PC-9 (cell line): ENCODE results near the gene ZNF317. TPM values are rescaled to one million over a fixed set of nuclear protein-coding genes. Genes with fewer than 3 reads are reported as not detected.

ENCODE experiments used
- BruUV-seq: library from RNA; stranded (reverse); fragments of 400-500 nt; replicated peaks from 2 replicates; lab custom pipeline; 2021; lab: Mats Ljungman, UMichigan
- CTCF ChIA-PET: fragments of 300-600 bp; sonication (Branson Sonifier 250); formaldehyde crosslinking; loops from one replicate; lab custom pipeline; 2022; ENCODE audit warnings: antibody characterized with exemption; lab: Charles Lee
- POLR2A ChIA-PET: fragments of 300-600 bp; sonication (Branson Sonifier 250); formaldehyde crosslinking; loops from one replicate; lab custom pipeline; 2022; ENCODE audit warnings: antibody characterized with exemption; ENCODE audit not compliant: unreplicated experiment; lab: Charles Lee
- DNase-seq, 2 experiments: peaks; one replicate each; pipeline versions ENCODE4 v3.0.0 to v3.0.0-alpha.2; 2015 to 2022; ENCODE audit warnings: mixed read lengths in 1 of 2
- H2AFZ ChIP-seq: fragments of 200-600 bp; sonication (generic); 2 replicates; pipeline ENCODE4 v1.8.1; 2017; ENCODE audit warnings: antibody characterized with exemption
- H3F3A ChIP-seq: fragments of 200-600 bp; sonication (generic); 2 replicates; pipeline ENCODE4 v1.8.1; 2017; ENCODE audit warnings: antibody characterized with exemption, mild to moderate bottlenecking, low read depth; ENCODE audit not compliant: insufficient read depth
- H3K27ac ChIP-seq: fragments of 200-600 bp; sonication (generic); 2 replicates; pipeline ENCODE4 v1.6.1; 2016; ENCODE audit warnings: mixed run types
- H3K27me3 ChIP-seq: fragments of 200-600 bp; sonication (generic); 2 replicates; pipeline ENCODE4 v1.6.1; 2016; ENCODE audit warnings: low read depth, mixed run types; ENCODE audit not compliant: insufficient read depth
- H3K36me3 ChIP-seq: fragments of 200-600 bp; sonication (generic); 2 replicates; pipeline ENCODE4 v1.6.1; 2016; ENCODE audit warnings: low read depth, mixed run types
- H3K4me1 ChIP-seq: fragments of 200-600 bp; sonication (generic); replicated peaks from 2 replicates; pipeline ENCODE4 v1.6.1; 2016; ENCODE audit warnings: mixed run types; ENCODE audit not compliant: insufficient read depth
- H3K4me2 ChIP-seq: fragments of 200-600 bp; sonication (generic); 2 replicates; pipeline ENCODE4 v1.6.1; 2017; ENCODE audit warnings: mixed run types
- H3K4me3 ChIP-seq: fragments of 200-600 bp; sonication (generic); 2 replicates; pipeline ENCODE4 v1.6.1; 2016; ENCODE audit warnings: mixed run types
- H3K79me2 ChIP-seq: fragments of 200-600 bp; sonication (generic); 2 replicates; pipeline ENCODE4 v1.6.1; 2017; ENCODE audit warnings: low read depth, mixed run types
- H3K9me2 ChIP-seq: fragments of 200-600 bp; sonication (generic); 2 replicates; pipeline ENCODE4 v1.8.1; 2017; ENCODE audit warnings: mild to moderate bottlenecking; ENCODE audit not compliant: insufficient read depth
- H3K9me3 ChIP-seq: fragments of 200-600 bp; sonication (generic); 2 replicates; pipeline ENCODE4 v1.8.1; 2016; ENCODE audit warnings: low read depth; ENCODE audit not compliant: insufficient read depth
- H4K20me1 ChIP-seq: fragments of 200-600 bp; sonication (generic); 2 replicates; pipeline ENCODE4 v1.8.1; 2017; ENCODE audit not compliant: insufficient read depth
- CTCF ChIP-seq: fragments of 200-600 bp; sonication (generic); conservative IDR thresholded peaks from 2 replicates; pipeline ENCODE4 v1.6.1; 2017; ENCODE audit warnings: mixed run types, antibody characterized with exemption, mild to moderate bottlenecking, moderate library complexity
- EZH2 ChIP-seq: fragments of 200-600 bp; sonication (generic); IDR thresholded peaks from 2 replicates; pipeline ENCODE4 v1.8.0; 2017; ENCODE audit warnings: antibody characterized with exemption, low read depth
- intact Hi-C: fragments of 100-400 bp; cut with micrococcal nuclease; formaldehyde crosslinking; loops from one replicate; pipeline ENCODE4 v1.10.0; 2022; ENCODE audit not compliant: unreplicated experiment
- total RNA-seq: library from RNA; stranded (reverse); gene quantifications from 2 replicates; pipeline ENCODE4 v1.2.3, GENCODE V29; 2021

The ZNF317 gene
- total RNA-seq, 1 experiment from 2014 or later, result 28.2 TPM

DNA sequence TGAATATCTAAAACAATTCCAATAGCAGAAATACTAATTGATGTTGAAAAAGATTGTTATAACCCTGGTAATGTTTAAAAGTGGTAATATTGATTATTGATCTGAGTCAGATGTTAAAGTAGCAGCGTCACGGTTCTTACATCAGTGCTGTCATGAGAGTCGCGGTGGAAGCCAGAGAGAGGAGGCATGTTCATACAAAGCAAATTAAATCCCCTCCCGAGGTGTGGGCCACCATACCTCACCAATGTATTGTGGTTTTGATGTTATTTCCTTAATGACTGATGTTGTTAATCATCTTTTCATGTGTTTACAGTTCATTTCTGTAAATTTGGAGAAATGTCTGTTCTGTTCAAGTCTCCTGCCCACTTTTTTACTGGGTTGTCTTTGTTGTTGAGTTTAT lies 11.2 kb downstream of the ZNF317 start:
- peaks cover 2% of the 10 kb centered on the region for H4K20me1 ChIP-seq
- peaks cover 99% of the 10 kb centered on the region for H3K79me2 ChIP-seq
- ChIA-PET CTCF (no interaction called here), POLR2A (no interaction called here)
- H2AFZ ChIP-seq, result no peak overlapping the region
- H3K9me3 ChIP-seq, result peaks cover 68% of the 10 kb centered on the region
- peaks cover 94% of the 10 kb centered on the region for H3K36me3 ChIP-seq
- H3K27ac ChIP-seq, result no peak overlapping the region
- intact Hi-C loops, result no loop called here
- no TSS peak for BruUV-seq
- DNase-seq, result no peak
- H3K4me3 ChIP-seq, result no peak overlapping the region
- H3F3A ChIP-seq, result no peaks in the 10 kb centered on the region
- H3K9me2 ChIP-seq, result no peaks in the 10 kb centered on the region
- TF ChIP-seq CTCF (no peak), EZH2 (no peak)
- no peaks in the 10 kb centered on the region for H3K27me3 ChIP-seq
- H3K4me1 ChIP-seq, result no peaks in the 10 kb centered on the region; the same call in none of the 2 replicates
- no peak overlapping the region for H3K4me2 ChIP-seq

DNA sequence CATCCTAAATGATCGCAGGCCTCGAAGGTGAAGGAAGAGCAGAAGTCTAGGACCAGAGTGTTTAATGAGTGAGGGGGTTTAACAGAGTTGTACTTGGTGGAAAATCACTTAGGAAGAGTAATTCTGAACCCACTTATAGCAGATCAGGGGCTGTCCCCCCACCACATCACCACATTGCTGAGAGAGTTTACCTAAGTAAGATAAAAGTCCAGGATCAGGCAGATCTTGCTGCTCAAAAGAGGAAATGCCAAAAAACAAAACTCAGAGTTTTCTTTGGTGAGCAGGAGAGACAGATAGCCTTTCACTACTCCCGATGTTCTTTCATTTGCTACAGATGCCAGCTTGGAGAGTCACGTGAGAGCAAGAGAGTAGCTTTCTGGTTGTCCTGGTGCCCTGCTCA lies 15.4 kb downstream of the ZNF317 start:
- intact Hi-C loops, result no loop called here
- no peak overlapping the region for H3K27ac ChIP-seq
- CTCF ChIA-PET, result no interaction called here
- H2AFZ ChIP-seq, result no peak overlapping the region
- TF ChIP-seq CTCF (no peak), EZH2 (no peak)
- no peaks in the 10 kb centered on the region for H3K4me1 ChIP-seq
- BruUV-seq, result no TSS peak
- DNase-seq, result no peak
- H3K4me2 ChIP-seq, result no peak overlapping the region
- H3K4me3 ChIP-seq, result no peak overlapping the region
- H3K9me3 ChIP-seq, result peaks cover 80% of the 10 kb centered on the region
- peaks cover 96% of the 10 kb centered on the region for H3K36me3 ChIP-seq
- peaks cover 2% of the 10 kb centered on the region for H4K20me1 ChIP-seq
- H3F3A ChIP-seq, result peaks cover 9% of the 10 kb centered on the region; the same call in 1 of the 2 replicates
- no peaks in the 10 kb centered on the region for H3K9me2 ChIP-seq
- POLR2A ChIA-PET, result no interaction called here
- H3K79me2 ChIP-seq, result peaks cover 56% of the 10 kb centered on the region
- no peaks in the 10 kb centered on the region for H3K27me3 ChIP-seq

DNA sequence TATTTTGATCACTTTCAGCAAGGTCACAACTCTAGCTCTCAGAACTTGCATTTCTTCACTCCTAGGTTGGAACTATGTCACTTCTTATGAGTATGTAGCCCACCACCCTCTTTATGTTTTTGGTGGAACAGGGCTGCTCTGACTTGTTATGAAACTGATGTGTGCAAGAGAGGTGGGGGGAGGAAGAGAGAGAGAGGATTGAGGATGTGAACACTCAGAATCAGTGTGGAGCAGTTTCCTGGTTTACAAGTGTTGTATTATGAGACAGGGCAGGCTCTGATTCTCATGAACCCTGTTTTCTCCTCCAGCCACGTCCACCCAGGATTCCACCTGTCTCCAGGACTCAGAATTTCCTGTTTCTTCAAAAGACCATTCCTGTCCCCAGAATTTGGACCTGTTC lies 16.1 kb downstream of the ZNF317 start:
- H4K20me1 ChIP-seq, result no peaks in the 10 kb centered on the region; the same call in 1 of the 2 replicates
- intact Hi-C loops, result no loop called here

More for the DNA sequence above, 16.1 kb downstream of the ZNF317 start:
- Histone ChIP-seq H3K9me2 (no peaks in the 10 kb centered on the region), H3F3A (peaks cover 16% of the 10 kb centered on the region; the same call in 1 of the 2 replicates), H3K4me2 (no peak overlapping the region), H3K4me3 (no peak overlapping the region), H3K4me1 (no peaks in the 10 kb centered on the region), H3K79me2 (peaks cover 49% of the 10 kb centered on the region), H3K9me3 (peaks cover 80% of the 10 kb centered on the region), H2AFZ (no peak overlapping the region), H3K27ac (no peak overlapping the region), H3K36me3 (peaks cover 97% of the 10 kb centered on the region), H3K27me3 (no peaks in the 10 kb centered on the region)
- POLR2A ChIA-PET, result no interaction called here
- CTCF ChIA-PET, result no interaction called here
- no peak for DNase-seq
- TF ChIP-seq CTCF (no peak), EZH2 (no peak)
- no TSS peak for BruUV-seq
